Right lobe of liver (tissue), 6 donors: ENCODE results near the gene ANAPC4. TPM values are rescaled to one million over a fixed set of nuclear protein-coding genes. Genes with fewer than 3 reads are reported as not detected.

Source experiments
- ATAC-seq, 4 donors: fragments of 200-7000 bp; cut with Tn5 transposase; one replicate each; pipeline ENCODE4 v1.9.1; 2020; ENCODE audit warnings: mild to moderate bottlenecking in 4 of 4, moderate library complexity in 4 of 4
- DNase-seq, 3 donors: peaks; one replicate each; pipeline ENCODE4 v3.0.0-alpha.2; 2020
- H3K27ac ChIP-seq, 3 donors: fragments of 200-600 bp; one replicate each; pipeline ENCODE4 v1.8.0; 2022
- H3K27me3 ChIP-seq, 2 donors: fragments of 200-600 bp; one replicate each; pipeline ENCODE4 v1.8.0; 2022
- H3K36me3 ChIP-seq, 4 donors: fragments of 200-600 bp; sonication (generic) in 1 of 4; one replicate each; pipeline versions ENCODE4 v1.5.1 to v1.8.0; 2017 to 2022; ENCODE audit warnings: control low read depth in 1 of 4
- H3K4me1 ChIP-seq, 4 donors: fragments of 200-600 bp; sonication (generic) in 1 of 4; one replicate each; pipeline versions ENCODE4 v1.5.1 to v1.8.0; 2017 to 2022; ENCODE audit warnings: control low read depth in 1 of 4
- H3K4me3 ChIP-seq, 3 donors: fragments of 200-600 bp; one replicate each; pipeline ENCODE4 v1.8.0; 2022
- H3K9me3 ChIP-seq, 4 donors: fragments of 200-600 bp; sonication (generic) in 1 of 4; one replicate each; pipeline versions ENCODE4 v1.5.1 to v1.8.0; 2017 to 2022; ENCODE audit warnings: control low read depth in 1 of 4
- CTCF ChIP-seq, 4 donors: fragments of 200-600 bp in 3 of 4; fragments of 450-650 bp in 1 of 4; IDR thresholded peaks; one replicate each; pipeline versions ENCODE4 v1.5.1 to v1.8.0; 2016 to 2022; ENCODE audit warnings: antibody characterized with exemption in 4 of 4, mild to moderate bottlenecking in 2 of 4
- POLR2A ChIP-seq: fragments of 450-650 bp; IDR thresholded peaks from one replicate; pipeline ENCODE4 v1.6.1; 2017; ENCODE audit warnings: antibody characterized with exemption, mild to moderate bottlenecking
- WGBS: methylation state at CpG from one replicate; pipeline ENCODE4 v1.1.6; 2018; ENCODE audit warnings: low coverage, low lambda C conversion rate; ENCODE audit not compliant: insufficient coverage; ENCODE audit errors: missing lambda C conversion rate; 5-methylcytosine and 5-hydroxymethylcytosine counted together
- intact Hi-C, 2 donors: fragments of 100-400 bp; cut with DNase I; formaldehyde crosslinking; loops; one replicate each; pipeline versions ENCODE4 v1.11.2 to v1.14.1; 2022
- total RNA-seq, 6 experiments: library from RNA; depleted of rRNA in 2 of 6; stranded (reverse); fragments of >200 nt in 2 of 6; fragmentation: NEBNext Ultra II Directional in 3 of 6; extraction: Animal tissue kit (Norgen Biotek cat#: 25700) in 3 of 6; gene quantifications; one replicate each; pipeline versions ENCODE4 v1.1.0 to v1.2.4, GENCODE V29; 2016 to 2023
- donor health status: DM: no; HTN: yes; CAD: no.
- donor health status: DM: no; HTN: no; CAD: no.
- donor health status: DM: no; HTN: no; CAD: no.
- donor health status: DM: no; HTN: yes; CAD: no.
- donor health status: DM: no; HTN: yes; CAD: no.

The ANAPC4 gene
- total RNA-seq, 6 experiments from 2014 or later: 7.2 to 13.9 (median 11.4) TPM

- ATAC-seq (no peak), DNase-seq (no peak)
- Histone ChIP-seq H3K27ac (no peak overlapping the region), H3K4me1 (no peaks in the 10 kb centered on the region), H3K4me3 (no peak overlapping the region), H3K27me3 (no peaks in the 10 kb centered on the region), H3K36me3 (peaks cover 0 to 4% (median 0%) of the 10 kb centered on the region in 4 donors), H3K9me3 (no peaks in the 10 kb centered on the region)
- intact Hi-C loops: no loop called here
- TF ChIP-seq CTCF (IDR thresholded peaks at IDR 0.05) (no peak), POLR2A (no peak)
- 87% methylated on average over 2 of the region's 2 CpGs for WGBS
Observed at GRCh38 chr4:25343671-25344070, 33.4 kb upstream of the ANAPC4 start.

- ATAC-seq (no peak), DNase-seq (no peak)
- H3K9me3 ChIP-seq: no peaks in the 10 kb centered on the region
- 85% methylated on average over 5 of the region's 5 CpGs for WGBS
- no peaks in the 10 kb centered on the region for H3K27me3 ChIP-seq
- TF ChIP-seq CTCF (IDR thresholded peaks at IDR 0.05) (no peak), POLR2A (no peak)
- H3K27ac ChIP-seq: no peak overlapping the region
- intact Hi-C loops: no loop called here
- H3K4me3 ChIP-seq: no peak overlapping the region
- no peaks in the 10 kb centered on the region for H3K4me1 ChIP-seq
- H3K36me3 ChIP-seq: peaks cover 0 to 4% (median 0%) of the 10 kb centered on the region in 4 donors
Observed at GRCh38 chr4:25345744-25346143, 31.3 kb upstream of the ANAPC4 start.

- Histone ChIP-seq H3K27me3 (no peaks in the 10 kb centered on the region), H3K4me1 (no peaks in the 10 kb centered on the region), H3K27ac (no peak overlapping the region), H3K9me3 (no peaks in the 10 kb centered on the region), H3K36me3 (peaks cover 0 to 4% (median 0%) of the 10 kb centered on the region in 4 donors), H3K4me3 (no peak overlapping the region)
- no peak for DNase-seq
- 68% methylated on average over 3 of the region's 3 CpGs for WGBS
- intact Hi-C loops: no loop called here
- ATAC-seq: no peak
- TF ChIP-seq POLR2A: no peak
- no peak for TF ChIP-seq CTCF (IDR thresholded peaks at IDR 0.05)
Observed at GRCh38 chr4:25346913-25347312, 30.1 kb upstream of the ANAPC4 start.

GRCh38 chr4:25347473-25347872 lies 29.6 kb upstream of the ANAPC4 start:
- no peaks in the 10 kb centered on the region for H3K27me3 ChIP-seq
- H3K36me3 ChIP-seq: peaks cover 0 to 4% (median 0%) of the 10 kb centered on the region in 4 donors
- no peak overlapping the region for H3K27ac ChIP-seq
- no peak overlapping the region for H3K4me3 ChIP-seq
- ATAC-seq (no peak), DNase-seq (no peak)
- intact Hi-C loops: no loop called here
- TF ChIP-seq CTCF (IDR thresholded peaks at IDR 0.05): no peak
- TF ChIP-seq POLR2A: no peak
- H3K4me1 ChIP-seq: no peaks in the 10 kb centered on the region
- H3K9me3 ChIP-seq: no peaks in the 10 kb centered on the region
- WGBS: 100% methylated on average over 2 of the region's 2 CpGs

GRCh38 chr4:25347971-25348370 lies 29.1 kb upstream of the ANAPC4 start:
- Histone ChIP-seq H3K9me3 (no peaks in the 10 kb centered on the region), H3K36me3 (peaks cover 0 to 4% (median 0%) of the 10 kb centered on the region in 4 donors), H3K4me1 (no peaks in the 10 kb centered on the region), H3K4me3 (no peak overlapping the region), H3K27ac (no peak overlapping the region), H3K27me3 (no peaks in the 10 kb centered on the region)
- WGBS: 85% methylated on average over 2 of the region's 2 CpGs
- no peak for TF ChIP-seq POLR2A
- no peak for TF ChIP-seq CTCF (IDR thresholded peaks at IDR 0.05)
- ATAC-seq (no peak), DNase-seq (no peak)
- intact Hi-C loops: no loop called here
